ENCODE data around the gene FASLG. TPM values are rescaled to one million over a fixed set of nuclear protein-coding genes. Genes with fewer than 3 reads are reported as not detected.

Gene FASLG
- total RNA-seq, 1 donor from 2014 or later: 3.2 TPM

DNA sequence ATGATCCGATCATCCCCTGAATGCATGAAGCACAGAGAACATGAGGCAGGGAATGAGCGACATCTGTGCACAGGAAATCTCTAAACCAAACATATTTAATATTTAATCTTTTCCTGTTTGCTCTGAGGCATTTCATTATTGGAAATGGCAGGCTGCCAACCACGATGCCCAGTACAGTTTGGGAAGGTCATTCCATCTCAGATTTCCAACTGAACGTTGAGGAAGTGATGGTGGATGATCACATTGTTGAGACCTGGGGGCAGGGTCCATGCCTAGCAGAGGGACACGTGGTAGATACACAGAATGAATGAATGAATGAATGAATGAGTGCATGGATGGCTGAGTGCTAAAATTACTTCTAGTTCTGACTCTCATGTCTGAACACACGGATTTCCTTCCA is 15.9 kb upstream of the FASLG start:
- intact Hi-C loops (cut with micrococcal nuclease): no loop called here

DNA sequence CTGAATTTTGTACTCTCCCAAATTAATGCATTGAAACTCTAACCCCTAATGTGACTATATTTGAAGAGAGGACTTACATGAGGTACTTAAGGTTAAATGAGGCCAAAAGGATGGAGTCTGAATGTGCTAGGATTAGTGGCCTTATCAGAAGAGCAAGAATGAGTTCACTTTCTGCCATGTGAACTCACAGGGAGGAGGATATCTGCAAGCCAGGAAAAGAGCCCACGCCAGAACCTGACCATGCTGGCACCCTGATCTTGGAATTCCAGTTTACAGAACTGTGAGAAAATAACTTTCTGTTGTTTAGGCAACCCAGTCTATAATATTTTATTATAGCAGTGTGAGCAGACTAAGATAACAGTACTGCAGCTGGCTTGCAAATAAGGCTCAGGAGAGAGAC is 12.2 kb upstream of the FASLG start:
- intact Hi-C loops (cut with micrococcal nuclease): loop anchor here (1.0 kb wide), 1 partner anchor 16 kb away; no protein-coding TSS in a partner anchor

DNA sequence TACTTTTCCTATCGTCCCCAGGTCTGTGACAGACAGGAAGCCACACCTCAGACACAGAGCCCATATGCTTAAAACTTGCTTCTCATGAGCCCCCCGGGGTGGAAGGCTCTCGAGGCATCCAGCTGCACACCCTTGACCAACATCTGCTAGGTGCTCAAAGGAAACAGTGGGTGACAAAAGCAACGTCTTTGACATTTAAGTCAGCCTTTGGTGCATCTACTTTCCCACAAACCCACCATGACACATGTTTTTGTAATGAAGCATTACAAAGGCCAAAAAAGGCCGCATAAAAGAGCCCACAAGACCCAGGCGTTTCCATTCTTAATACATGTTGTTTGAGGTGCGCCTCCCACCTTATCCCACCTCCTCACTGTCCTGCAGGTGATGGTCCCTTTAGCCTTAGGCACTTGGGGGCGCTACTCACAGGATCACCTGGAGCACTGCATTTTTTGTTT is 11.8 kb upstream of the FASLG start:
- intact Hi-C loops (cut with micrococcal nuclease): loop anchor here (1.0 kb wide), 1 partner anchor 15 kb away; no protein-coding TSS in a partner anchor

DNA sequence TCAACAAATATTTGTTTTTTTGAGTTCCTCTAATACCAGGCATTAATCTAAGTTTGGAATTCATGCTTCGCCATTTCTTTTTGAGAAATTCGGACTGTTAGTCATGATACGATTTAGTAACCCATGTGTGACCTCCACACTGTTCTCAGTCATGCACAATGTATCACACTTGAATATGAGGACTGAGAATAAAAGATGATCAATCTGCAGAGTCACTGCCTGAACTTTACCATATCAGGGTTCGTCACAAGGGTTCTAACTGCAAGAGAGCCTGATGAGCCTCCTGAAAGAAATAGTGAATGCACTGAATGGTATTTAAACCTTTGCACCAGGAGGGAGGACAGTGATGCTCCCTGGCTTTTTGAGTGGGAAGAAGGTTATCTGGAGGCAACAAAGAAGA is 10.9 kb upstream of the FASLG start:
- intact Hi-C loops (cut with micrococcal nuclease): loop anchor here (1.0 kb wide), 1 partner anchor 14 kb away; no protein-coding TSS in a partner anchor

DNA sequence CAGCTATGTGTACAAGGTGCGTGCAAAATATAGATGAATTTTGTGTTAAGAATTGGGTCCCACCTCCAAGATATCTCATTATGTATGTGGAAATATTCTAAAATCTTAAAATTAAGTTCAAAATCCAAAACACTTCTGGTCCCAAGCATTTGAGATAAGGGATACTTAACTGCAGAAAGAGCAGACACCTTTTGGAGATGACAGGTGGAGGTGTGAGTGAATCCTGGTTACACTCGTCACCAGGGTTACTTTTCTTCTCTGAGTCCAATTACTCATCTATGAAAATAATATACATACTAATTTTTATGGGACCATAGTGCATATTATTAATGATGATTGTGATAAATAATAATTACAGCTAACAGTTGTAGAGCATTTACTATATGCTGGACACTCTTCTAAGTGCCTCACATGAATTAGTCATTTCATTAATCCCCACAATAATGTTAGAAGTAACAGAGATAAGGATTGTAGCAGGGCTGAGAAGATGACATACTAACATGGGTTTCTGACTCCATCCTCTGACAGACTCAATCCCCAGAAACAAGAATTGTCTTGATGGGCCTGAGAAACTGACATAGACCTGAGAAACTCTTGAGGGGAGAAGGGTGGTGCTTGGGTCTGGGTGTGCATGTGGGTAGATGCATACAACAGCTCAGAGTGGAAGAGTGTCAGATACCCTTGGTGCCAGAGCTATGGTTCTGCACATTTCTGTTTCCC is 8.3 kb upstream of the FASLG start:
- intact Hi-C loops (cut with micrococcal nuclease): no loop called here

DNA sequence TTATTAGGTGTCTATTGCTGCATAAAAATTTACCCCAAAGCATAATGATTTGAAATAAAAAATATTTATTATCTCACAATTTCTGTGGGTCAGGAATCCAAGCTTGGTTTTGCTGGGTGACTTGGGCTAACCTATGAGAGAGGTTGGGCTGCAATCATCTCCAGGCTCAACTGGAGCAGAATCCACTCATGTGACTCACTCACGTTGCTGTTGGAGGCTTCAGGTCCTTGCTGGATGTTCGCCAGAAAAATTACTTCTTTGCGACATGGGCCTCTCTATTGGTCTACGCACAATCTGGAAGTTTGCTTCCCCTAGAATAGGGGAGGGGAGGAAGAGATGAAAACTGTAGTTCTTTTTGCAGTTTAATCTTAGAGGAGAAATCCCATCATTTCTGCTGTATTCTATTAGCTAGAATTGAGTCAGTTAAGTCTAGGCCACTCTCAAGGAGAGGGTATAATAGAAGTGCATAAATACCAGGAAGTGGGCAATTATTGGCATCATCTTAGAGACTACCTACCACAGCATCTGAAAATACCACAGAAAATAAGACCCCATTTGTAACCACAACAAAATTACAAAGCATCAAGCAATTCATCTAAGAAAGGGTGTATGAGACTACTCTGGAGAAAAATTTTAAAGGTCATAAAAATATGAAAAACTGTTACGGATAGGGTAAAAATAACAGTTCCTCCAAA is 5.7 kb upstream of the FASLG start:
- intact Hi-C loops (cut with micrococcal nuclease): no loop called here

DNA sequence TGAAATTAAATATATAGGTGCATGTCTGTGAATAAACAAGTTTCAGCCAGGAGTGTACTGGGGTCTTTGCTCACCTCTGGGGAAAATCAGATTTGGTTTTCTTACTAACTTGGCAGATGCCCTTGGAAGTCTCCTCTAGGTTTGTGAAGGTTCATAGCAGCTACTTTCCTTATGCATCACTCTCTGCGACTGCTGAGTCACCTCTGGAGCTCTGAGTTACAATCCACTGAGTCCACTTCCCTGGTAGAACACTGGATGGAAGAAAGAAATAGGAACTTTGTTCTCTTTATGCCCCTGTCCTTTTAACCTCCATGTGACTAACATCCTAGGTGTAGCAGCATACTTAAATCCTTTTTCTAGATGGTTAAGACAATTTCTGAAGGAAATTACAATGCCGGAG is 4.4 kb upstream of the FASLG start:
- intact Hi-C loops (cut with micrococcal nuclease): no loop called here

DNA sequence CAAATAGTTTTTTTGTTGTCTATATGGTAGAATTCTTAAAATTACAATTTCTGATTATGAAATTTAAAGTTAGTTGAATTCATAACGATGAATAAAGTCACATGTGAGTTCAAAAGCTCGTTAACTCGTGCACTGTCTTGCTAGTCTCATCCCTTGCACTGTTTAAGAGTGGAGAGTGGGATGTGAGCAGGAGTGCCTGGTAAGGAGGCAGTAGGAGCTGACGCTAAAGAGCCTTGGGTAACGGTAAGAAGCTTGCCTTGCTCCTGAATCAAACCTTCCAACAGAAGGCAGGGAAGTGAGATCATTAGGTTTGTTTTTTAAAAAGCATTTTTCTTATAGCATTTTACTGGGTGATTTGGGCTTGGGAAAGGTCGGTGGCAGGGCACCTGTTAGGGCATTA is 2.3 kb upstream of the FASLG start:
- intact Hi-C loops (cut with micrococcal nuclease): no loop called here

DNA sequence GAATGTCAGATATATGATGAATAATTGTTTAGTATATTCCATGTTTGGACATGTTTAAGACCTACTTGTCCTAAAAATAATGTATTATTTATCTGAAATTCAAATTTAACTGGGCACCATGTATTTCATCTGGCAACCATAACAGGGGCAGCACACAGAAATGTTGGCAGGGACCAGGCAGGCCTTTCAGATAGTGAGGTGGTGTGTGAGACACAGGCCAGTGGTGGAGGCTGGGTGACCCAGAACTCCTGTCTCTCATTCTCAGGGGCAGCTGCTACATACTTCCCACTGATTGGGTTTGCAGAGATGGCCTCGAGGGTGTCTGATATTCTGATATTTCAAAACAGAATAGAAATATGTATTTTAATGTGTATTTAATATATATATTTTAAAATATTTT is 1.3 kb upstream of the FASLG start:
- intact Hi-C loops (cut with micrococcal nuclease): no loop called here

DNA sequence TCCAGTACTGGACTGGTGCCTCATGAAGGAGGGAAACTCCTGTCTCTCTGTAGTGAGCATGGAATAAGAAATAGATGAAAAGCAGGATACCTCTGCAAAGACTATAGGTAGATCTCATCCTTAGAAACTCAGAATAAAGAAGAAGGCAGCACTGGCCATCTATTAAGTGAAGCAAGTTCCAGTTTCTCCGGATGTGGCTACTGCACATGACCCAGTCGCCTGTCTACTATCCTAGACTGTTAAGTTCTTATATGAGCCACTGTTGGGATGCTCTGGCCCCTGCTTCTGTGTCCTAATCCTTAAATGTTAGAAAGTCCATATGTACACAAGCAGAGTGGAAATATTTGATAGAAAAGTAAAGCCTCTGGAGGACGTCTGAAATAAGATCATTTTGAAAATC is 2.2 kb downstream of the FASLG start:
- intact Hi-C loops (cut with micrococcal nuclease): no loop called here

DNA sequence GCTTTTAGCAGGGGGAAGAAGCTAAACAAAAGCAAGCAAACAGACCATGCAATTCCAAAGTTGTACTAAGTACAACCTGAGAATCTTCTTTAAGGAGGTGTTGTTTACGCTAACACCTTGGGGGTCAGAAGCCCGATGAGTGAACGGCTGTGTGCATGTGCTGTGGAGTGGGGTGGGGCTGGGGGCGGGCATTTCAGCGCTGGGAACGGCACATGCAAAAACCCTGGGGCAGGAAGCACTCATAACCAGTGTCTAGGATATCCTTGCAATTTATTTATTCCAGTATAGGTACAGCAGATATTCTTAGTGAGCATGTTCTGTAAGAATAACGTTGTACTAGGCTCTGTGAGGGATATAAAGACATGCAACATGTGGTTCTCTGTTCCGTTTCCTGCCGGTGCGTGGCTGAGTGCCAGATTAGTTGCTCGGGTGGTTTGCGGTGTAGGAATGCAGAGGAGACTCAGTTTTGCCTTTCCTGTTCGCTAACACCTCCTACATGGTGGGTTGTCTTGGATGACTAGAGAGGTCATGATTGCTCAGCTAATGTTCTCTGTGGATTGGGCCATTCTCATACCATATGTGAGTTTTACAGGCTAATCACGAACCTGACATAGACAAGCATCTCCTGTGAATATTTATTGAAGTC is 3.7 kb downstream of the FASLG start:
- intact Hi-C loops (cut with micrococcal nuclease): loop anchor here (1.0 to 2.0 kb wide), 6 partner anchors 13 to 130 kb away; partner anchors contain the start of gene SUCO

DNA sequence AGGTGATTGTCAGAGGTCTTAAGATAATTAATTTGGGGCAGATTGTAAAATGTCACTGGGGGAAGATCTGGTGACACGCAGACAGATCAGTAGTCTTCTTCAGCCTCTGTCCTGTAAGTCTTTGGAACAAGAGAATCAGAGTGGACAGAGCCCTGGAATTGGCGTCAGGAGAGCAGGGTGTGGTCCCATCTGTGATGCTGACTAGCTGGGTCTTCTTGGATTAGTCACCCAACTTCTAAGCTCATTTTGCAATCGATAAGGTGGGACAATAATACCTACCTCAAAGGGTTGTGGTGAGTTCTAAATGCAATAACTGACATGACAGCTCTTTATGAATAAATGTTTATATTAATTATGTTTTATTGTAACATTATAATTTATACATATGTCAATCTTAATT is 4.8 kb downstream of the FASLG start:
- intact Hi-C loops (cut with micrococcal nuclease): loop anchor here (2.0 kb wide), 2 partner anchors 45 to 131 kb away; partner anchors contain the start of gene SUCO

DNA sequence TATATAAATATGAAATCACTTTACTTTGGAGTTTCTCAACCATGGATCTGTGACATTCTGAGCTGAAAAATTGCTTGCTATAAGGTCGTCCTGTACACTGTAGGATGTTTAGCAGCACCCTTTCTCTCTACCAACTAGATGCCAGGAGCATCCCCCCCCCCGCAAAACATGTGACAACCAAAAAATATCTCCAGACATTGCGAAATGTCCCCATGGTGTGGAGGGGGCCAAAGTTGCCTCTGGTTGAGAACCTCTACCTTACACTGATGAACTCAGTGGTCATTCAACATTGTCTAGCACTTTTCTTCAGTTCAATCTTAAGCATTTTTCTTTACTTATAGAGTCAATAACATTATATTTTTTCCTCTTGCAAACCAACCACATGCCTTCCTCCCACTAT is 9.2 kb downstream of the FASLG start:
- intact Hi-C loops (cut with micrococcal nuclease): no loop called here

DNA sequence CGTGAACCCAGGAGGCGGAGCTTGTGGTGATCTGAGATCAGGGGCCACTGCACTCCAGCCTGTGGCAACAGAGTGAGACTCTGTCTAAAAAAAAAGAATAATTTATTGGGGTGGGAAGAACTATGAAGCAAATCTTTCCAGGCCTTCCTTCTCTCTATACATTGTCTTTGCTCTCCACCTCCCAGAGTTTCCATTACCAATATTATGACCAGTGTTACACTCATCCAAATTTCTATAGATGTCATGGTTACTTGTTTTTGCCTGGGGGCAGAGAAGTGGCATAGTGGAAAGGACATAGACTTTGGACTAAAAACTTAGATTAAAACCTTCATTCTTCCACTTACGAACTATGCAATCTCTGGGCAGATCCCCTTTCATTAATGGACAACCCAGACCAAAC is 10.1 kb downstream of the FASLG start:
- intact Hi-C loops (cut with micrococcal nuclease): no loop called here

DNA sequence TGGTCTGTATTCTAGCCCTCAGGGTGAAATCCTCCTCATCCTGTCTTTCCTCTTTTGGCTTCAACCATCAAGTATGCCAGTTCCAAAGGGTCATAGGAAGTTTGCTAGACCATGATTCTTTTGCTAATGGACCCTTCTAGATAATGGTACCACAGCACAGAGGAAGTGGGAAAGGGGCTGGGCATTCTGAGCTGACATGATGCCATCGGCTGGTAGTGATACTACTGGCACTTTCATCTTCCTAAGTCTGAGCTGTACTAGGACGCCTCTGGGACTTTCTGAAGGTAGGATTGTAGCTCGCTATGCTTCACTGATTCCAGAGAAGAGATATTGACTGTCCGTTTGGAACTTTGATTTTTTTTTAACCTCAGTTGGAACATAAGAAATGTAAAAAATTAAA is 11.4 kb downstream of the FASLG start:
- intact Hi-C loops (cut with micrococcal nuclease): no loop called here

DNA sequence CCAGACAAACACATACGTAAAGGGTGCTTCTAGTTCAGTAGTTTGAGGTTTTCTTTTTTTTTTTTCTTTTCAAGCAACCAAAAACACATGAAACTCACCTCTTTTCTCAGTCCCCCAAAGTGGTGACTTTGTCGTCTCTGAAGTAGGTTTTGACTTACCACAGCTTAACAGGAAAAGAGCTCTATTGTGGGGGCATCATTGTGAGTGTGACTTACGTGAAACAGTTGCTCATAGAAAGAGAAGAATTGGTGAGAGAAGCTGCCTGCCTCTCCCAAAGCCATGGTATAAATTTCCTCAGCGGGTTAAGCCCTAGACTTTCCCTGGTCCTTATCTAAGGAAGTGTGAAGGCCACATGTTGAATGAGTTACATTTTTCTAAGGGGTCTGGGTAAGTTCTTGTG is 11.9 kb downstream of the FASLG start:
- intact Hi-C loops (cut with micrococcal nuclease): no loop called here

DNA sequence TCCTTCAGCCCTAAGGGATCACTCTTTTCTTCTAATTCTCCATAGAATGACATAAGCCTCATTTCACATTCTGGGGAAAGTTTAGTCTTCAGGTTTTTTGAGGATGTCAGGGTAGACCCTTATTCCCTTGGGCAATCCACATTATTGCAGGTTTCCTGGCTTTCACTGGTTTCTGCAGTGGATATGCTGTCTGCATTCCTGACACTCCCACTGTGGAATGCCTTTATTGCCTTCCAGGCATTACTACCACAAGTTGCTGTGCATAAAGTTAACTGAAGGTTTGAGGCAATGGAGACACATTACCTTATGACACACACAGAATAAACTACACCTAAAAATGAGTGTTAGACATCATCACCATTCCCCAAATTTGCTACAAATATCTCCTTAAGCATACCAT is 12.7 kb downstream of the FASLG start:
- intact Hi-C loops (cut with micrococcal nuclease): no loop called here

DNA sequence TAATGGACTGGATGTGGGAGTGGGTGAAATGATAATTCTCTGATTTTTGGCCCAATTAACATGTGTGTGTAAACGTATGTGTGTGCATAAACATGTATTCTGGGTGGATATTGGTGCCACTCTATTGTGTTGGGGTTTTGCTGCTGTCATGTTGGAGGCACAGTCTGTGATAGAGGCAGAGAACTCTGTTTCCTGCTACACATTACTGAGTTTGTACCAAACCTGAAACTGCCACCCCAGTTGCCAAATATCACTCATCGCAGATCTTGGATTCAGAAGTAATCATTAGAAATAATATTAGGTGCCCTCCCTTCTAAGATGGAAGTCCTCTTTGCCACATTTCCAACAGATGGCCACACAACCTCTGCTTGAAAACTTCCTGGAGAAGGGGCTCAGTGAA is 13.8 kb downstream of the FASLG start:
- intact Hi-C loops (cut with micrococcal nuclease): no loop called here

DNA sequence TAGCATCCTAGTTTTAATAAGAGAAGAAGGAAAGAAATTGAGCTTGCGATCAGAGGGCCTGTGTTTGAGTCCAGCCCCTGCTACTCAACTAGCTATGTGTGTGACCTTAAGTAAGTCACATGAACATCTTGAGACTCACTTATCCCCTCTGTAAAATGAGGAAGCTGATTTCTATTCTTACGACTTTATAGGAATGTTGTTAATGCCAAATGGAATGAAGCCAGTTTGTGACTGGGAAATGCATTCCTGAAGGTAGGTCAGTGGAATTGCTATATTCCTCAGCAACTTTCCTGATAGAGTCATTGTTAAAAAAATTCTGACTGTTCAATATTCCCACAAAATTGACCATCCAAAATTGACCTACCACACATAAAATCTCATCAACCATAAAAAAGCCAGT is 14.9 kb downstream of the FASLG start:
- intact Hi-C loops (cut with micrococcal nuclease): loop anchor here (2.0 kb wide), 2 partner anchors 15 to 35 kb away; partner anchors contain the start of gene FASLG

DNA sequence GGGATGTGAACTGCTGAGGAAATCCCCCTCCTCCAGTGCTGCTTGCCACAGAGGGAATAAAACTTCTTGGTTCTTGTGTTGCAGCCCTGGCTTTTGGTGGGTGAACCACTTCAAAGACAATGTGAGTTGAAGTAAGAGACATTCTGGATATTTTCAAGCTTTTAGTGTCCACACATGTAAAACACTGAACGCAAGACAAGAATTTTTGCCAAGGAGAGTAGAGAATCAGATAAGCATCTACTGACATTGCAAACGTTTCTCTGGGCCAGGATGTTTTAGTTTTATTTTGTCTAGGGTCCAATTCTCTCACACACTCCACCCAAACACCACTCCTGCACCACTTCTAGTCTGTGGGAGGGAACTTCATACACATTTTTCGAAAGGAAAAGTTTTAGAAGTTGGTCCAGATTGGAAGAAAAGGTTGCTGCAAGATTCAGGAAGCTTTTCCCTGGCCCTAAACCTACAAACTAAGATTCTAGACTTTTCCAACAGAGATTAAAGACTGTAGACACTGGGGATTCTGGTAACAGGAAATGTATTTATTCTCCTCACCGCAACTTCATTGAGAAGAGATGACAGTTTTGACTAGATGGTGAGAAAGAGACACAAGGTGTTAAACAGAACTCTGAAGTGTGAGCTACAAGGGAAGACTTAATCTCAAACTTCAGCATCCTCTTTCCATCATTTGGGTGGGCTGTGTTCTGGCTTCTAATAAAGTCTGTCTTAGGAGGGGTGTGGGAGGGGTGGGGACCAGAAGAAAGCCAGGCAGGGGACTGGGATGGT is 16.1 kb downstream of the FASLG start:
- intact Hi-C loops (cut with micrococcal nuclease): loop anchor here (1.0 to 2.0 kb wide), 4 partner anchors 13 to 36 kb away; partner anchors contain the start of gene FASLG

Measured in T-helper 2 cell treated with Interferon-gamma antibody and Interleukin-4, amounts not matched to agents 100 ng/mL and 5 ng/mL, for 36 hours (primary cell).